ENCODE data around the gene SCD5. TPM values are rescaled to one million over a fixed set of nuclear protein-coding genes. Genes with fewer than 3 reads are reported as not detected.

The SCD5 gene
- total RNA-seq, 2 donors from 2014 or later = 0.98 to 3.2 TPM

- ATAC-seq (no peak), DNase-seq (no peak)
- intact Hi-C loops (cut with DNase I, micrococcal nuclease) = no loop called here
These were observed 51.7 kb downstream of the SCD5 start for GRCh38 chr4:82746705-82747574.

GRCh38 chr4:82745173-82745842 lies 53.3 kb downstream of the SCD5 start:
- ATAC-seq (no peak), DNase-seq (no peak)
- intact Hi-C loops (cut with DNase I, micrococcal nuclease) = no loop called here

- intact Hi-C loops (cut with DNase I, micrococcal nuclease) = no loop called here
- ATAC-seq (no peak), DNase-seq (no peak)
These were observed 54.2 kb downstream of the SCD5 start for GRCh38 chr4:82744284-82744968.

- ATAC-seq (no peak), DNase-seq (no peak)
- intact Hi-C loops (cut with DNase I, micrococcal nuclease) = no loop called here
These were observed 57.4 kb downstream of the SCD5 start for GRCh38 chr4:82741188-82741587.

GRCh38 chr4:82739287-82740190 lies 59.1 kb downstream of the SCD5 start:
- ATAC-seq = peak; percentile 100
- DNase-seq = peak; percentile 32 to 85
- intact Hi-C loops (cut with DNase I, micrococcal nuclease) = loop anchor here in 1 of 2 donors (10.0 kb wide), 1 partner anchor 275 kb away; no protein-coding TSS in a partner anchor

GRCh38 chr4:82737354-82737753 lies 61.2 kb downstream of the SCD5 start:
- ATAC-seq (no peak), DNase-seq (no peak)
- intact Hi-C loops (cut with DNase I, micrococcal nuclease) = loop anchor here in 1 of 2 donors (10.0 kb wide), 1 partner anchor 273 kb away; no protein-coding TSS in a partner anchor

GRCh38 chr4:82733636-82734035 lies 65.0 kb downstream of the SCD5 start:
- ATAC-seq = no peak
- DNase-seq = no peak
- intact Hi-C loops (cut with DNase I, micrococcal nuclease) = loop anchor here in 1 of 2 donors (10.0 kb wide), 1 partner anchor 269 kb away; no protein-coding TSS in a partner anchor

- no peak for DNase-seq
- no peak for ATAC-seq
- intact Hi-C loops (cut with DNase I, micrococcal nuclease) = no loop called here
These were observed 70.3 kb downstream of the SCD5 start for GRCh38 chr4:82728301-82728700.

GRCh38 chr4:82726596-82726995 lies 72.0 kb downstream of the SCD5 start:
- ATAC-seq (no peak), DNase-seq (no peak)
- intact Hi-C loops (cut with DNase I, micrococcal nuclease) = no loop called here

GRCh38 chr4:82721819-82722423 lies 76.7 kb downstream of the SCD5 start:
- DNase-seq (peak in 1 of 2 donors; percentile 12), ATAC-seq (peak; percentile 56)
- intact Hi-C loops (cut with DNase I, micrococcal nuclease) = no loop called here

- ATAC-seq (no peak), DNase-seq (no peak)
These were observed 80.2 kb downstream of the SCD5 start for GRCh38 chr4:82718162-82718940.

GRCh38 chr4:82715731-82716617 lies 82.6 kb downstream of the SCD5 start:
- intact Hi-C loops (cut with DNase I, micrococcal nuclease) = no loop called here
- DNase-seq (no peak), ATAC-seq (no peak)

More at GRCh38 chr4:82718162-82718940, 80.2 kb downstream of the SCD5 start:
- intact Hi-C loops (cut with DNase I, micrococcal nuclease) = no loop called here

- intact Hi-C loops (cut with DNase I, micrococcal nuclease) = no loop called here
- no peak for ATAC-seq
- no peak for DNase-seq
These were observed 84.7 kb downstream of the SCD5 start for GRCh38 chr4:82713856-82714255.

- ATAC-seq (no peak), DNase-seq (no peak)
- intact Hi-C loops (cut with DNase I, micrococcal nuclease) = no loop called here
These were observed 86.0 kb downstream of the SCD5 start for GRCh38 chr4:82712561-82712960.

- no peak for ATAC-seq
- DNase-seq = no peak
- intact Hi-C loops (cut with DNase I, micrococcal nuclease) = no loop called here
These were observed 87.3 kb downstream of the SCD5 start for GRCh38 chr4:82711158-82711785.
